HepG2 (cell line): ENCODE data around the gene ZNRF3. TPM values are rescaled to one million over a fixed set of nuclear protein-coding genes. Genes with fewer than 3 reads are reported as not detected.

Experiments
- ATF4 ChIP-seq, 2 experiments: fragments of 450-650 bp in 1 of 2; sonication (generic) in 1 of 2; formaldehyde crosslinking; IDR thresholded peaks; 2 replicates each; pipeline versions ENCODE4 v1.5.0 to v1.8.0; 2020 to 2022; ENCODE audit warnings: mild to moderate bottlenecking in 1 of 2, missing genetic modification reagents in 1 of 2
- GLMP ChIP-seq: sonication (generic); formaldehyde crosslinking; IDR thresholded peaks from 2 replicates; pipeline ENCODE4 v1.9.0; 2021; ENCODE audit warnings: missing genetic modification reagents, mild to moderate bottlenecking, borderline replicate concordance
- HES4 ChIP-seq: sonication (generic); formaldehyde crosslinking; IDR thresholded peaks from 2 replicates; pipeline ENCODE4 v1.9.0; 2021; ENCODE audit warnings: mild to moderate bottlenecking, missing genetic modification reagents, borderline replicate concordance
- HINFP ChIP-seq: sonication (generic); formaldehyde crosslinking; IDR thresholded peaks from 2 replicates; pipeline ENCODE4 v1.4.0; 2020; ENCODE audit warnings: low read depth, mild to moderate bottlenecking, missing genetic modification reagents
- HMGA1 ChIP-seq: sonication (generic); formaldehyde crosslinking; conservative IDR thresholded peaks from 2 replicates; pipeline ENCODE4 v1.4.0; 2020; ENCODE audit warnings: missing genetic modification reagents
- HNRNPLL ChIP-seq: fragments of 200-400 bp; formaldehyde crosslinking; IDR thresholded peaks from 2 replicates; pipeline ENCODE4 v1.6.1; 2017; ENCODE audit warnings: mild to moderate bottlenecking, low read depth, low read length; ENCODE audit not compliant: poor library complexity, severe bottlenecking
- KDM1A ChIP-seq: IDR thresholded peaks from 2 replicates; pipeline ENCODE4 v1.6.1; 2016; ENCODE audit warnings: missing compliant biosample characterization
- KMT2A ChIP-seq: sonication (generic); formaldehyde crosslinking; IDR thresholded peaks from 2 replicates; pipeline ENCODE4 v1.4.0; 2020; ENCODE audit warnings: missing genetic modification reagents
- MAFF ChIP-seq: IDR thresholded peaks from 2 replicates; pipeline ENCODE4 v1.6.1; 2011; ENCODE audit warnings: low read depth, low read length, improper control_type of control experiment
- MXI1 ChIP-seq: IDR thresholded peaks from 3 replicates; pipeline ENCODE4 v1.6.1; 2012; ENCODE audit warnings: low read depth, low read length, inconsistent platforms, borderline replicate concordance
- NFATC3 ChIP-seq: sonication (generic); formaldehyde crosslinking; IDR thresholded peaks from 2 replicates; pipeline ENCODE4 v1.5.1; 2020; ENCODE audit warnings: mild to moderate bottlenecking, missing genetic modification reagents
- NR3C1 ChIP-seq: sonication (generic); formaldehyde crosslinking; IDR thresholded peaks from 2 replicates; pipeline ENCODE4 v1.4.0; 2020; ENCODE audit warnings: missing genetic modification reagents
- RBFOX2 ChIP-seq: fragments of 200-400 bp; formaldehyde crosslinking; IDR thresholded peaks from 2 replicates; pipeline ENCODE4 v1.6.1; 2017; ENCODE audit warnings: low read depth, mild to moderate bottlenecking, low read length
- RBM22 ChIP-seq: fragments of 200-400 bp; formaldehyde crosslinking; optimal IDR thresholded peaks from 2 replicates; pipeline ENCODE3; 2017; ENCODE audit warnings: mild to moderate bottlenecking, low read length, moderate library complexity
- SAP130 ChIP-seq: IDR thresholded peaks from 2 replicates; pipeline ENCODE4 v1.6.1; 2016; ENCODE audit warnings: low read depth
- SRSF4 ChIP-seq: fragments of 200-400 bp; formaldehyde crosslinking; IDR thresholded peaks from one replicate; pipeline ENCODE4 v1.6.1; 2018; ENCODE audit warnings: mild to moderate bottlenecking, low read depth, low read length, moderate library complexity; ENCODE audit not compliant: poor library complexity, severe bottlenecking
- SRY ChIP-seq: sonication (generic); formaldehyde crosslinking; IDR thresholded peaks from 2 replicates; pipeline ENCODE4 v1.8.0; 2022; ENCODE audit warnings: mild to moderate bottlenecking, missing genetic modification reagents
- ZNF20 ChIP-seq: sonication (generic); formaldehyde crosslinking; IDR thresholded peaks from 2 replicates; pipeline ENCODE4 v1.4.0; 2020; ENCODE audit warnings: mild to moderate bottlenecking, moderate library complexity, missing genetic modification reagents
- ZNF614 ChIP-seq: IDR thresholded peaks from 2 replicates; pipeline ENCODE4 v1.6.1; 2018; ENCODE audit warnings: missing biosample characterization, missing genetic modification reagents, inconsistent platforms, borderline replicate concordance
- ZNF782 ChIP-seq: sonication (generic); formaldehyde crosslinking; IDR thresholded peaks from 2 replicates; pipeline ENCODE4 v1.4.0; 2020; ENCODE audit warnings: missing genetic modification reagents, mild to moderate bottlenecking, borderline replicate concordance
- ZNF792 ChIP-seq: IDR thresholded peaks from 2 replicates; pipeline ENCODE4 v1.6.1; 2016
- polyA plus RNA-seq, 8 experiments: library from polyadenylated mRNA; depleted of rRNA in 3 of 8; stranded (reverse) in 7 of 8; unstranded in 1 of 8; fragments of >200 nt; fragmentation: Illumina TruSeq in 4 of 8; extraction: Trizol in 4 of 8; gene quantifications; 2 replicates each; pipeline versions ENCODE4 v1.2.1 to v1.2.3, GENCODE V29; 2011 to 2016; ENCODE audit warnings: low read depth in 4 of 8, missing spikeins in 1 of 8, mixed read lengths in 1 of 8; ENCODE audit not compliant: insufficient read depth in 1 of 8
- total RNA-seq, 5 experiments: library from RNA; depleted of rRNA; stranded (reverse); fragments of >200 nt; fragmentation: Illumina TruSeq; extraction: Trizol; gene quantifications; 2 replicates each; pipeline ENCODE4 v1.2.3, GENCODE V29; 2016; ENCODE audit warnings: low read depth in 1 of 5
- TF ChIP-seq, protein P1 (sequence below): sonication (generic); formaldehyde crosslinking; IDR thresholded peaks from 2 replicates; pipeline ENCODE4 v1.4.0; 2020; ENCODE audit warnings: missing genetic modification reagents, borderline replicate concordance

ZNRF3 gene
- total and polyA plus RNA-seq, 2 of the 13 experiments (the other 11 are each of a cell fraction or from before 2014, with no cell fraction given): 20.3 to 36.7 TPM

GRCh38 chr22:29031227-29032011, 148.0 kb downstream of the ZNRF3 start (continued):
- TF ChIP-seq, protein P1, sequence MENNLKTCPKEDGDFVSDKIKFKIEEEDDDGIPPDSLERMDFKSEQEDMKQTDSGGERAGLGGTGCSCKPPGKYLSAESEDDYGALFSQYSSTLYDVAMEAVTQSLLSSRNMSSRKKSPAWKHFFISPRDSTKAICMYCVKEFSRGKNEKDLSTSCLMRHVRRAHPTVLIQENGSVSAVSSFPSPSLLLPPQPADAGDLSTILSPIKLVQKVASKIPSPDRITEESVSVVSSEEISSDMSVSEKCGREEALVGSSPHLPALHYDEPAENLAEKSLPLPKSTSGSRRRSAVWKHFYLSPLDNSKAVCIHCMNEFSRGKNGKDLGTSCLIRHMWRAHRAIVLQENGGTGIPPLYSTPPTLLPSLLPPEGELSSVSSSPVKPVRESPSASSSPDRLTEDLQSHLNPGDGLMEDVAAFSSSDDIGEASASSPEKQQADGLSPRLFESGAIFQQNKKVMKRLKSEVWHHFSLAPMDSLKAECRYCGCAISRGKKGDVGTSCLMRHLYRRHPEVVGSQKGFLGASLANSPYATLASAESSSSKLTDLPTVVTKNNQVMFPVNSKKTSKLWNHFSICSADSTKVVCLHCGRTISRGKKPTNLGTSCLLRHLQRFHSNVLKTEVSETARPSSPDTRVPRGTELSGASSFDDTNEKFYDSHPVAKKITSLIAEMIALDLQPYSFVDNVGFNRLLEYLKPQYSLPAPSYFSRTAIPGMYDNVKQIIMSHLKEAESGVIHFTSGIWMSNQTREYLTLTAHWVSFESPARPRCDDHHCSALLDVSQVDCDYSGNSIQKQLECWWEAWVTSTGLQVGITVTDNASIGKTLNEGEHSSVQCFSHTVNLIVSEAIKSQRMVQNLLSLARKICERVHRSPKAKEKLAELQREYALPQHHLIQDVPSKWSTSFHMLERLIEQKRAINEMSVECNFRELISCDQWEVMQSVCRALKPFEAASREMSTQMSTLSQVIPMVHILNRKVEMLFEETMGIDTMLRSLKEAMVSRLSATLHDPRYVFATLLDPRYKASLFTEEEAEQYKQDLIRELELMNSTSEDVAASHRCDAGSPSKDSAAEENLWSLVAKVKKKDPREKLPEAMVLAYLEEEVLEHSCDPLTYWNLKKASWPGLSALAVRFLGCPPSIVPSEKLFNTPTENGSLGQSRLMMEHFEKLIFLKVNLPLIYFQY (CRISPR knock-in tag): 0 out of 2 replicates have a peak, but pooled peaks have one; percentile 30
- TF ChIP-seq SRSF4 (no peak), MXI1 (peak; percentile 67; the same call in 1 of the 3 replicates), ZNF792 (peak; percentile 52; the same call in 1 of the 2 replicates), HNRNPLL (no peak), NFATC3 (CRISPR knock-in tag) (no peak), ATF4 (CRISPR knock-in tag; IDR thresholded peaks at IDR 0.05) (no peak), SRY (CRISPR knock-in tag) (peak; percentile 63), RBFOX2 (no peak), NR3C1 (CRISPR knock-in tag) (no peak), HINFP (CRISPR knock-in tag) (no peak), KDM1A (no peak), SAP130 (CRISPR knock-in tag) (peak; percentile 76), GLMP (CRISPR knock-in tag) (no peak), ZNF782 (CRISPR knock-in tag) (no peak), ZNF20 (CRISPR knock-in tag) (no peak), ZNF614 (CRISPR knock-in tag) (peak; percentile 66; the same call in 1 of the 2 replicates), KMT2A (CRISPR knock-in tag) (no peak), MAFF (peak; percentile 59; the same call in 1 of the 2 replicates), RBM22 (no peak), HMGA1 (no peak), HES4 (no peak)
